Transverse colon (tissue), 4 donors: ENCODE results near the gene HOXB7. TPM values are rescaled to one million over a fixed set of nuclear protein-coding genes. Genes with fewer than 3 reads are reported as not detected.

ENCODE experiments used
- DNase-seq: peaks from one replicate; pipeline ENCODE4 v3.0.0-alpha.2; 2019
- H3K27ac ChIP-seq, 4 donors: fragments of 200-600 bp; sonication (generic); 2 replicates each; pipeline ENCODE4 v1.5.1; 2016 to 2018; ENCODE audit warnings: inconsistent platforms in 4 of 4
- H3K27me3 ChIP-seq: fragments of 200-600 bp; sonication (generic); 2 replicates; pipeline ENCODE4 v1.5.1; 2017; ENCODE audit warnings: inconsistent platforms
- H3K36me3 ChIP-seq, 4 donors: fragments of 200-600 bp; sonication (generic); 2 replicates each; pipeline ENCODE4 v1.5.1; 2017 to 2019; ENCODE audit warnings: inconsistent platforms in 4 of 4
- H3K4me1 ChIP-seq, 4 donors: fragments of 200-600 bp; sonication (generic); 2 replicates each; pipeline ENCODE4 v1.5.1; 2017 to 2020; ENCODE audit warnings: inconsistent platforms in 4 of 4
- H3K4me3 ChIP-seq, 4 donors: fragments of 200-600 bp; sonication (generic); 1 replicate in 1 of 4; 2 replicates in 3 of 4; pipeline versions ENCODE4 v1.5.1 to v1.6.1; 2017 to 2019; ENCODE audit warnings: inconsistent platforms in 4 of 4
- H3K9me3 ChIP-seq, 2 donors: fragments of 200-600 bp; sonication (generic); 2 replicates each; pipeline ENCODE4 v1.5.1; 2017 to 2019; ENCODE audit warnings: inconsistent platforms in 2 of 2
- CTCF ChIP-seq, 5 experiments: fragments of 200-600 bp in 3 of 5; fragments of 450-650 bp in 2 of 5; sonication (generic) in 3 of 5; IDR thresholded peaks; 1 replicate in 2 of 5; 2 replicates in 3 of 5; pipeline ENCODE4 v1.5.1; 2016 to 2017; ENCODE audit warnings: antibody characterized with exemption in 5 of 5, inconsistent platforms in 3 of 5, mild to moderate bottlenecking in 2 of 5, moderate library complexity in 1 of 5
- EP300 ChIP-seq: sonication (generic); formaldehyde crosslinking; IDR thresholded peaks from one replicate; pipeline ENCODE4 v1.6.1; 2017; ENCODE audit warnings: antibody characterized with exemption, low read depth
- POLR2A ChIP-seq: fragments of 450-650 bp; IDR thresholded peaks from one replicate; pipeline ENCODE4 v1.6.1; 2016; ENCODE audit warnings: antibody characterized with exemption, mild to moderate bottlenecking, moderate library complexity
- POLR2AphosphoS5 ChIP-seq, 3 donors: sonication (generic); formaldehyde crosslinking; IDR thresholded peaks; one replicate each; pipeline ENCODE4 v1.6.1; 2016; ENCODE audit warnings: antibody characterized with exemption in 3 of 3
- WGBS, 2 donors: methylation state at CpG; one replicate each; pipeline ENCODE4 v1.1.5; 2018; ENCODE audit warnings: low coverage in 1 of 2; 5-methylcytosine and 5-hydroxymethylcytosine counted together
- in situ Hi-C, 4 donors: fragments of 200-750 bp; cut with MboI; loops; one replicate each; pipeline versions ENCODE4 v1.15.0 to v1.15.1; 2017; ENCODE audit warnings: low sequenced_read_pairs in 3 of 4, low pct_ligation_motif_present in 1 of 4, low pct_unique_long_range_greater_than_20kb in 1 of 4
- intact Hi-C: fragments of 100-400 bp; cut with DNase I; formaldehyde crosslinking; loops from one replicate; pipeline ENCODE4 v1.15.1; 2023; ENCODE audit warnings: low total_unique reads
- total RNA-seq, 4 donors: library from RNA; depleted of rRNA; stranded (reverse); fragments of >200 nt; gene quantifications; one replicate each; pipeline ENCODE4 v1.1.0, GENCODE V29; 2016

Gene HOXB7
- total RNA-seq, 4 donors from 2014 or later: 11.2 to 20.9 (median 16.7) TPM; not detected in 1

GRCh38 chr17:48578616-48579470 lies 32.0 kb downstream of the HOXB7 start:
- Histone ChIP-seq H3K27ac (peak overlapping the region; percentile 89 to 95 (median 92)), H3K4me1 (peaks cover 21 to 86% (median 73%) of the 10 kb centered on the region in 4 donors), H3K4me3 (peak overlapping the region; percentile 38 to 54 (median 46)), H3K36me3 (no peaks in the 10 kb centered on the region), H3K27me3 (peaks cover 9% of the 10 kb centered on the region), H3K9me3 (no peaks in the 10 kb centered on the region)
- intact Hi-C loops (loop anchor here (5.0 kb wide), 1 partner anchor 37 kb away; no protein-coding TSS in a partner anchor), in situ Hi-C loops (no loop called here)
- DNase-seq: no peak
- WGBS, 2 donors: 34% methylated on average over 5 to 43 of the region's 43 CpGs
- TF ChIP-seq CTCF (IDR thresholded peaks at IDR 0.05) (no peak), EP300 (no peak), POLR2A (no peak)

GRCh38 chr17:48577946-48578615 lies 32.7 kb downstream of the HOXB7 start, which contains the start of gene HOXB4:
HOXB4 (minus strand) TSS chr17:48578350; CDS start chr17:48578319, 31 bp downstream.
- 9% methylated on average over 23 of the region's 58 CpGs; no CpG with 5 or more reads in 1 of the 2 donors for WGBS, 2 donors
- no peaks in the 10 kb centered on the region for H3K9me3 ChIP-seq
- in situ Hi-C loops (no loop called here), intact Hi-C loops (loop anchor here (5.0 kb wide), 1 partner anchor 36 kb away; no protein-coding TSS in a partner anchor)
- H3K27me3 ChIP-seq: peaks cover 7% of the 10 kb centered on the region
- H3K27ac ChIP-seq: peak within 1 kb of the TSS; percentile 89 to 95 (median 92)
- H3K4me3 ChIP-seq: peak within 1 kb of the TSS; percentile 38 to 54 (median 46)
- DNase-seq: peak; percentile 80
- H3K4me1 ChIP-seq: peaks cover 18 to 84% (median 69%) of the 10 kb centered on the region in 4 donors
- no peaks in the 10 kb centered on the region for H3K36me3 ChIP-seq
- TF ChIP-seq POLR2AphosphoS5 (IDR thresholded peaks at IDR 0.05): peak in 2 of 3 donors; percentile 14 to 46
- TF ChIP-seq CTCF (IDR thresholded peaks at IDR 0.05): no peak

- no peak for DNase-seq
- H3K4me3 ChIP-seq: peak overlapping the region; percentile 6 to 54 (median 46)
- in situ Hi-C loops: no loop called here
- H3K36me3 ChIP-seq: no peaks in the 10 kb centered on the region
- intact Hi-C loops: loop anchor here (5.0 kb wide), 1 partner anchor 35 kb away; no protein-coding TSS in a partner anchor
- WGBS, 2 donors: 0 to 1% methylated on average over 3 to 10 of the region's 19 CpGs
- H3K27ac ChIP-seq: peak overlapping the region; percentile 89 to 95 (median 92)
- H3K4me1 ChIP-seq: peaks cover 24 to 85% (median 69%) of the 10 kb centered on the region in 4 donors
- no peaks in the 10 kb centered on the region for H3K9me3 ChIP-seq
- H3K27me3 ChIP-seq: peaks cover 7% of the 10 kb centered on the region
- TF ChIP-seq POLR2AphosphoS5 (IDR thresholded peaks at IDR 0.05): peak in 1 of 3 donors; percentile 17
- no peak for TF ChIP-seq POLR2A
Observed at GRCh38 chr17:48577330-48577945, 33.4 kb downstream of the HOXB7 start.

GRCh38 chr17:48576479-48577309 lies 34.1 kb downstream of the HOXB7 start:
- H3K27me3 ChIP-seq: peaks cover 7% of the 10 kb centered on the region
- peak overlapping the region; percentile 6 to 54 (median 46) for H3K4me3 ChIP-seq
- intact Hi-C loops (loop anchor here (5.0 kb wide), 1 partner anchor 34 kb away; no protein-coding TSS in a partner anchor), in situ Hi-C loops (no loop called here)
- WGBS, 2 donors: 33 to 37% methylated on average over 1 to 43 of the region's 43 CpGs
- peak; percentile 5 to 36 (median 32) for TF ChIP-seq POLR2AphosphoS5 (IDR thresholded peaks at IDR 0.05)
- TF ChIP-seq EP300: no peak
- no peak for TF ChIP-seq CTCF (IDR thresholded peaks at IDR 0.05)
- TF ChIP-seq POLR2A: no peak
- DNase-seq: no peak
- peak overlapping the region; percentile 89 to 95 (median 92) for H3K27ac ChIP-seq
- H3K9me3 ChIP-seq: no peaks in the 10 kb centered on the region
- peaks cover 30 to 92% (median 73%) of the 10 kb centered on the region in 4 donors for H3K4me1 ChIP-seq
- no peaks in the 10 kb centered on the region for H3K36me3 ChIP-seq
